RPMI8226 (cell line): Measurements from ENCODE around the gene RFLNA.
A peak's percentile ranks its signal among the peaks of the same experiment; 100 is the strongest.

ENCODE experiments used
- DNase-seq: peaks from one replicate; pipeline ENCODE4 v3.0.0-alpha.2; 2015

RFLNA gene, protein sequence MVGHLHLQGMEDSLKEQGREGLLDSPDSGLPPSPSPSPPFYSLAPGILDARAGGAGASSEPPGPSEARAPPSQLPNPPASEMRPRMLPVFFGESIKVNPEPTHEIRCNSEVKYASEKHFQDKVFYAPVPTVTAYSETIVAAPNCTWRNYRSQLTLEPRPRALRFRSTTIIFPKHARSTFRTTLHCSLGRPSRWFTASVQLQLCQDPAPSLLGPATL

DNA sequence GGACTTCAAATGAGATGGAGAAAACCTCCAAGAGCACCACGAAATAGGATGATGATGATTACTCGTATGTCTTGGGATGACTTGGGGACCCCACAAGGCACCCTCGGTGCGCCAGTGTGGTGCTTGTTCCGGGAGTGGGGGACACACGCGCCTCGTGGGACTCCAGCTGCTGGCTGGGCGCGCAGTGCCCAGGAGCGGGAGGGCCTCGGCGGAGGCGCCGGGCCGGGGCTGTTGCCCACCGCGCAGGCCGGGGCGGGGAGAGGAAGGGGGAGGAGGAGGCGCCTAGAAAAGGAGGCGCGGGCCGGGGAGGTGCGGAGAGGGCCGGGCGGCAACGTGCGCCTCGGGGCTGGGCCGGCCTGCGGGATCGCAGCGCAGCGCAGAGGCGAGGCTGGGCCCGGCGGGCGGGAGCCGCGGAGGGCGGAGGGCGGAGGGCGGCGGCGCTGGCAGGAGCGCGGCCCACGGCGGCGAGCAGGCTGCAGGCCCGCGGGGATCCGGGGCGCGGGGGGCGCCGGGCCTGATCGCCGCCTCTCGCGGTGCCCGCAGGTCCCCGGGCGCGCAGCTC, at the start of gene RFLNA:
RFLNA (plus strand) TSS at position 314 of the 562 bp plus-strand sequence. CDS start 337 bp downstream, outside the sequence.
- no peak for DNase-seq

DNA sequence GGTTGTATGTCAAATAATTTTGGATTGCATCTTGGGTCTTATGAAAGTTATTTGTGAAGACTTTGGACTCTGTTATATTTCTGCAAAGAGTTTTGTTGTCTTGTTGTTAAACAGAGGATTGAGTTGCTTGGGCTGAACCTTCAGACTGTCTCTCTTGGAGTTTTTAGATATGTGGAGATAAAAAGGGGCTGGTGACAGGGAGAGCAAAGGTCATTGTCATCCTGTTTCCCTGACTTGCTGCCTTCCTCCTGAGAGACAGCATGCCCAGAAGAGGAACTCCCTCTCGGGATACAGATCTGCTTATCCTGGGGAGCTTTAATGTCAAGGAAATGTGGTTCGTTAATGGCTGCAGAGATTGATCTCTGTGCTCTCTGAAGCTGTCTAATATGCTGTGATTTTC, 47.6 kb upstream of the RFLNA start:
- DNase-seq, result no peak

DNA sequence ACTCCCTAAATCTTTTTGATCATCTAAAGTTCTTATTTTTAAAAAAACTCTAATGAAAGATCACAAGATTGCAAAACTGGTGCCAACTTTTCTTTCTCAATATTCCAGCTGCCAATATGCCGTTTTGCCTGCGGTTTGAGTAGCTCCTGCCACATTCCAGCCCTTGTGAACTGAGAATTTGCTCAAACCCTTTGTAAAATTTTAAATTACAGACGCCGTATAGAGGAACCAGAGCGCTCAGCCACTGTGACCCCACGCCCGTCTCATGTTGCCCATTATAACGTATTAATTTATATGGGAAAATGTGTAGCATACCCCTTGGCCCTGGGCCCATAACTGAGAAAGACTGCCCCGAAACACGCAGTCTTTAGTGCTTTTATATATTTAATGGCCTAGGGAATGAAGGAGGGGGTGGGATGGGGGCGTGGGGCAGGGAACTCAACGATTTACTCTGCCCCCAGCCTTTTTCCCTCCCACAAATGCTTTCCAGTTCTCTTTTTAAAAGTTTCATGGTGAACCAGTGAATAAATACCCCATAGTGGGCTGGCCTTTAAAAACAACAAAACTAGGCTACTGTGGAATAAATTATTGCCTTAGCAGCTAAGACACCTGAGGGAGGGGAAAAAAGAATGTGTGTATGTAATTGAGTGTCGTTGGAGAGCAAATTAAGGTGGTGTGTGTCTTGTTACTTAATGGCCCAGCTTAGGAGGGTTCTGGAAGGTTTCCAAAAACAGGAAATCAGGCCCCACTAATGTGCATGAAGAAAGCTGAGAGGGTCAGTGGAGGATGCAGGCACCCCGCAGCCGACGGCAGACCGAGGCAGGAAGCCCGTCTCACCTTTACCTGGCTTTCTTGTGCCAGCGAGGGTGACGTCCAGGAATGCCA, 45.7 kb upstream of the RFLNA start:
- DNase-seq, result no peak

DNA sequence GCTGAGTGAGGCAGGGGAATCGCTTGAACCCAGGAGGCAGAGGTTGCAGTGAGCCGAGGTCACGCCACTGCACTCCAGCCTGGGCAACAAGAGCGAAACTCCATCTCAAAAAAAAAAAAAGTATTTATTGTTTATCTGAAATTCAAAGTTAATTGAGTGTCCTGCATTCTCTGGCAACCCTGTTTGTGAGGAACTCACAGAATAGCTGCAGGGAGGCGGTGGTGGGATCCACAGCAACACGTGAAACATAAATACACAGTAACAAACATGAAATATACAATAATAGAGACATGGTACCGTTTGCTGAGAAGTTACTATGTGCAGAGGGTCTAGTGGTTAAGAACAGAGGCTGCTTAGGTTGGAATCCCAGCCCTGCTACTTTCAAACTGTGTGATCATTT, 43.7 kb upstream of the RFLNA start:
- DNase-seq, result no peak

DNA sequence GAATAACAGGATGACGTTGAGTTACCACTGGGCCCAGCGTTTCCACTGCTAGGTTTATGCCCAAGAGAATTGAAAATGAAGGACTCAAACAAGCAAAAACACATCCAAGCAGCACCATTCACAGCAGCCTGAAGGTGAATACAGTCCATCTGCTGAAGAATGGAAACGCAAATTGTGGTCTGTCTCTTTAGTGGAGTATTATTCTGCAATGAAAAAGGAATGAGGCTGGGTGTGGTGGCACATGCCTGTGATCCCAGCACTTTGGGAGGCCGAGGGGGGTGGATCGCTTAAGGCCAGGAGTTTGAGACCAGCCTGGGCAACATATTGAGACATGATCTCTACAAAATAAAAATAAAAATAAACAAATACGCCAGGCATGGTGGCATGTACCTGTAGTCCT, 41.9 kb upstream of the RFLNA start:
- DNase-seq, result no peak

DNA sequence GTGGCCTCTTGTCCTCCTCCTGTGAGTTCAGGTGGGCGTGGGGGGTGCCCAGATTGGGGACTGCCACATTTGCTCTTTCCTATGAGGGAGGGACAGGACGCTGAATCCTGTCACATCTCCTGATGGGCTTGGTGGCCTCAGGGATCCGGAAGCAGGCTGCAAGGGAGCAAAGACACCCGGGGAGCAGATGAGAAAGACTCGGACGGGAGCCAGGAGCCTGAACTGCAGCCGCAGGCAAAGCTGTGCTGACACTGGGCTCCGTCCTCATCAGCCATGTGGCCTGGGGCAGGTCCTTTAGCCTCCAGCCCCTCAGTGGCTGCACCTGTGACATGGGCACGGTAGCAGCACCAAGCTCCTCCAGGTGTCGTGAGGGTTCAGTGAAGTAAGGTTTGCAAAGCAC, 40.8 kb upstream of the RFLNA start:
- peak; percentile 60 for DNase-seq

DNA sequence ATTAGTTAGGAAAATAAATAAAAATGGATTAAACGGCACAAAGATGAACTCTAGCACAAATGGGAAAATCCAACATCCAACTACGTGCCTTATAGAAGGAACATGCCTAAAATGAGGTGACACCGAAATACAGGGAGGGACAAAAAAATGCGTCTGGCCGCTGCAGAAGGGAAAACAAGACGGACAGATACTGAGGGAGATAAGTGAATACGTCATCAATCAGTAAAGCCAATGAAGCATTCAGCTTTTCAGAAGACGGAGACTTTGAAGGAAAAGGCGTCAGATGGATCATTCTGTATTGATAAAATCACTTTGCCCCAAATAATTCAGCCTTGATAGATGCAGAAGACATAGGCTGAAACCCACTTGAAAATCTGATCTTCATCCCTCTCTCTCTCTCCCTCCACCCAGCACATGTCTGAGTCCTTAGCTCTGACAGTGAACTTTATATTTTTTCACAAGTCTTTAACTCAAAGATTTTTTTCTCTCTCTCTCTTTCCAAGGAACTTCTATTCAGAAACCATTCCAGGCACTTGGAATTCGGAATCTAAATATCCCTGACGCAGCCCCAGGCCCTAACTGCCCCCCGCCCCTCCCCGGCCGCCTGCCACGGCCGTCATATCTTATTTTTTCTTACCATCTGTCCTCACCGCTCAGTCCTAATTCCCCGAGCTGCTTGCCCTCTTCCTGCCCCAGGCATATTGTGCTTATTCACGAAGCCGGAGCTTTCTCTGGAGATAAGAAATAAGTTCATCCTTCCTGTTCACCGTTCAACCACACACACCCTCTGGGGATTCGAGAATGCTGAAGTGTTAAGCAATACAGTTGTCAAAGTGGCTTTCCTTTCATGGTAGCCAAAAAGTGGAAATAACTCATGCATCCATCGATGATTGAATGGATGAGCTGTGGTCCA, 35.5 kb upstream of the RFLNA start:
- no peak for DNase-seq

DNA sequence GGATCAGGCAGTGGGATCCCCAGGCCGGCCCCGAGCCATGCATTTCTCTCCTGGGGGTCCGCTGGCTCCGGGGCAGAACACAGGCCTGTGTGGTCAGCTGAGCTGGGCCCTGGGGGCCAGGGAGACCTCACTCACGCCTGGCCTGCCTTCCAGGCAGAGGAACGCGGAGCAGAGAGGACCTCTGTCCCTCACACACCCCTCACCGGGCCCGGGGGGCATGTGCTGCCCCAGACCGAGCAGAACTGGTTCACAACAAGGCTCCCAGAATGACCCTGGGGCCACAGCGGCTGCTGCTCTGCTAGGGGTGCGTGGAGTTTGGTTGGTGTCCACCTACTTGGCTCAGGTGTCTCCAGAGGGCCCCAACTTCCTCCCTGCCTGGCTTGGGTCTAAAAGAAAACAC, 33.0 kb upstream of the RFLNA start:
- DNase-seq, result no peak

DNA sequence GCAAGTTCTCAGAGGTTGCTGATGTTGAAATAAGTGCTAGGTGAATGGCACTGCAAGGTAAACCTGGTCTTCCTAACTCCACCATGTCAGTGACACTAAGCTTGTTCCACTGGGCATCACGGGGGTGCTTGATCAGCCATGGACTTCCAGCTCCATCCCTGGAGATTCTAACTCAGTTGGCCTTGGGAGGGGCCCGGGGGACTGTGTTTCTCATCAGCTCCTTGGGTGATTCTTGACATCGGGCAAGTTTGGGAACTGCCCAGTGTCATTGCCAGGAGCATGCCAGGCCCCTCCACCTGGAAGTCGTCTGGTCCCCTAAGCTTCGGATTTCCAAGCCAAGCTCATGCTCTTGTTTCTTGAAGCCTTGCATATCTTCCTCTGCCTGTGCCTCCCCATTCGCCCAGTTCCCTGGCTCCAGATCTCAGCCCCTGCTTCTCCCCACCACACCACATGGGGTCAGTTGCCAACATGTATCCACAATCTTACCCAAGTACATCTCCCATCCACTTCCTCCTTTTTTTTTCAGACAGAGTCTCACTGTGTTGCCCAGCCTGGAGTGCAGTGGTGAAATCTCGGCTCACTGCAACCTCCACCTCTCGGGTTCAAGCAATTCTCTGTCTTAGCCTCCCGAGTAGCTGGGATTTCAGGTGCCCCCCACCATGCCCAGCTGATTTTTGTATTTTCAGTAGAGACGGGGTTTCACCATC, 30.7 kb upstream of the RFLNA start:
- no peak for DNase-seq

DNA sequence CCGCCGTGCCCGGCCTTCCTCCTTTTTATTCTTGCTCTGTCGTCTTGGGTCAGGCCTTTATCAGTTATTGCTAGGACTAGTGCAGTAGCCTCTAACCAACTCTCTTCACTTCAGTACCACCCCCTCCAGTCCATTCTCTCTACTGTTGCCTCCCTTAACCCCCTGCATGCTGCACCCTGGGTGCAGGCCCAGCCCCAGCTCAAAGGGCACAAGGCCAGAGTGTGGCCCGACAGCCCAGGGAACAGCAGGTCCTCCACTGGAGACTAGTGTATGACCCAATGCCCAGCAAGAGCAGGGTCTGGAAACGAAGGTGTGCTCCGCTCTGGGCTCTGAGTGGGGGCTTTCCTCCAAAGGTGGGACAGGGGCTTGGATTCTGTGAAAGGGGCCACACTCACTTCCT, 30.0 kb upstream of the RFLNA start:
- no peak for DNase-seq

DNA sequence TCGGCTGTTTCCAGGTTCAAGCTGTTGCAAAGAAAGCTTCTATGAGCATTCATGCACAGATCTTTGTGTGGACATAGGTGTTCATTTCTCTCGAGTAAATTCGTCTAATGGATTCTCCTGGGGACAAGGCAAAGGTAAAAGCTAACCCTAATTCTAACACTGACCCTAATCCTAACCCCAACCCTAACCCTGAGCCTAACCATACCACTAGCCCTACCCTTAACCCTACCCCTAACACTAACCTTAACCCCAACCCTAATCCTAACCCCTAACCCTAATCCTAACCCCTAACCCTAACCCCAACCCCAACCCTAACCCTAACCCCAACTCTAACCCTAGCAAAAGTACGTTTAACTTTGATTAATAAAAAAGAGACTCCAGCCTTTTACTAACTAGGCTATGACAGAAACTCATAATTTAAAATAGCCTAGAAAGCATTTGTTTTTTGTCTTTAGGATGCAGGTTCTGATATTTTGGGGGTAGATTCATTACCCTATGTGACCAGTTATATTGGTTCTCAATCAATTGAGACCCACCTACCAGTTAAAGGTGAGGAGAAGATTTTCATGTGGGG, 27.6 kb upstream of the RFLNA start:
- no peak for DNase-seq

DNA sequence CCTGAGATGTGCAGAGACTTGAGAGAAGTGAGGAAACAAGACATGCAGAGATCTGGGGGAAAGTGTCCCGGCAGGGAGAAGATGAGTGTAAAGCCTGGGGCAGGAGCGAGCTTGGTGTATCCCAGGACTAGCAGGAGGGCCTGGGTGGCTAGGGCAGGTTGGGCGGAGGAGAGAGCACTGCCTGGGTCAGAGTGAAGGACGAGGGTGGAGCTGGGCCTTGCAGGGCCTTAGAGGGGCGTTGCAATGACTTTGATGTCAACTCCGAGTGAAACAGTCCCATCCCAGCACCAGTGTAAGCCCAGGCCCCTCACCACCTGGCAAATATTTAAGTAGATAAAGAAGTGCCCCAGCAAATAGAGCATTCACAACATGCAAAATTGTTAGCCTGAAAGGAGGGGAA, 24.2 kb upstream of the RFLNA start:
- no peak for DNase-seq

DNA sequence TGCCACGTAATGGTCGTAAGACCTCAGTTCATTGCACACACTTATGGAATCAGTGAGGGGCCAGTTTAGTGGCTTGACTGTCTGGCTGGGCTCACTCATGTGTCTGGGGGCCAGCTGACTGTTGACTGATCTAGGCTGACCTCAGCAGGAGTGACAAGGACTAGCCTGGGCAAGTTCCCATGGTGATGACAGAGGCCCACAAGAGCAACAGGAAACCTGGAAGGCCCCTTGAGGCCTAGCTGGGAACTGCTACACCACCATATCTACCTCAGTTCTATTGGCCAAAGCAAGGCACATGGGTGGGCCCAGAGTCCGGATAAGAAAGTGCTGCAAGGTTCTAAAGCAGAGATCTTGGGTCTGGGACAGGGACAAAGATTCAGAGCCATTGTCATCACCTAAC, 21.3 kb upstream of the RFLNA start:
- DNase-seq, result peak; percentile 69

DNA sequence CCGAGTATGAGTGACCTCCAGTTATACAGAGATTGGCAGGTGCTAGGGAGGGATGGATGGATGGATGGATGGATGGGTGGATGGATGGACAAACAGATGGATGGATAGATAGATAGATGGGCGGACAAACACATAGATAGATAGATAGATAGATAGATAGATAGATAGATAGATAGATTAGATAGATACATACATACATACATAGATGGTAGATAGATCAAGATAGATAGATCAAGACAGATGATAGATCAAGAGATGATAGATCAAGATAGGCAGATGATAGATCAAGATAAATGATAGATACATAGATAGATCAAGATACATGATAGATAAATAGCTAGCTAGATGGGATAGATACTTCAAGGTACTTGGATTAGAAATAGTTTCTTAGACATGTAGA, 18.6 kb upstream of the RFLNA start:
- DNase-seq, result no peak

DNA sequence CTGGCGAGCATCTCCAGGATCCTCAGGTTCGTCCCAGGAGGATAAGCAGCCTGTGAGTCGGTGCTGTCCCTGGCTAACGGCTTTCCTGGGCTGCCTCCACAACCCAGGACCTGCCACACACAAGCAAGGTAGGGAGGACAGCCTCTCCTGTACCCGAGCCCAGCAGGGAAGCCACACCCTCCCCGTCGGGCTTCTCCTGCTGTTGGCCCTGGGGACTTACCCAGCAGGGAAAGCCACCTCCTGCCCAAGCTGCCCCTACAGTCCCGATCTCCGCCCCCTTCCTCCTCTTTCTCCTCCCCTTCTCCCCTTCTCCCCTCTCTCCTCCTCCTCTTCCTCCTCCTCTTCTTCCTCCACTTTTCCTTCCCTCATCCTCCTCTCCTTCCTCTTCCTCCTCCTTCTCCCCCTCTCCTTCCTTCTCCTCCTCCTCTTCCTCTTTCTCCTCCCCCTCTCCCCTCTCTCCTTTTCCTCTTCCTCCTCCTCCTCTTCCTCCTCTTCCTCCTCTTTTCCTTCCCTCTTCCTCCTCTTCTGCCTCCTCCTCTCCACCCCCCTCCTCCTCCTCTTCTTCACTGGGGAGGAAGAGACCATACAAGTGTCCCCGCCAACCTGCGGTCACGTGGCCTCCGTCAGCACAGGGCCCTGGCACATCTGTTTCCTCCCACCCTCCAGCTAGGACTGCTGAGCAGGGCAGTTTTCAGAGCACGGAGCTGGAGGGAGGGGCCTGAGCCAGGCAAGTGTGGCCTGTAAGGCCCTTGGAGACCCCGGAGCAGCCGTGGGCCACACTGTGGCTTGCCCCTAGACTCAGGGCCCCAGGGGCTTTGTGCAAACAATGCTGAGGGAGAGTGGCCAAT, 17.3 kb upstream of the RFLNA start:
- DNase-seq, result peak; percentile 87

DNA sequence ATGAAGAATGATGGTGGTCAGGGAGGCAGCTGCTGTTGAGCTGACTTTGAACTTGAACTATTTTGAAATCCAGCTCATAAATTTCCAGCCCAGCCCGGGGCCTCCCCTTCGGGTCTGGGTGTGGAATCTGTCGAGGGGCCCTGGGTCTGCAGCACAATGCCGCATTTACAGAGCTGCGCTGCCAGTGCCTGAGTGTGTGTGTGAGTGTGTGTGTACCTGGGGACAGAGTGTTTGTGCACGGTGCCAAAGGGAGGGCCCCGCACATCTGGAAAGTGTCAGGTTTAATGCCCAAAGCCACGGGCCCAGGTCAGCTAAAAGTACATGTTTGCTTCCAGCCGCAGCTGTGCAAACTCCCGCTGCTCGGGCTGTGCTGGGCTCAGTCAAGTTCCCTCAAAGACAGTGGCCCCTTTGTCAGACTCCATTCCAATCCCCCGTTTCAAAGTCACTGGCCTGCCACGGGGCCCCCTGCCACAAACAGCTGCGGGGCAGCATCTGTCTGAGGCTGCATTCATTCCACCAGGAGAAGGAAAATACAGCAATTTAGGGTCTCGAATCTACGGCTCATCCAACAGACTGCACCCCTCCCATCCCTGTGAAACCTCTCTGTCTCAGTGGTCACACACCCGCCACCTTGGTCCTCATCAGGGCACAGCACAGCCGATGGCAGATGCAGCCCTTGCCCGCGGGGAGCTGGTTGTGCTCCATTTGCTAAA, 16.3 kb upstream of the RFLNA start:
- DNase-seq, result no peak

DNA sequence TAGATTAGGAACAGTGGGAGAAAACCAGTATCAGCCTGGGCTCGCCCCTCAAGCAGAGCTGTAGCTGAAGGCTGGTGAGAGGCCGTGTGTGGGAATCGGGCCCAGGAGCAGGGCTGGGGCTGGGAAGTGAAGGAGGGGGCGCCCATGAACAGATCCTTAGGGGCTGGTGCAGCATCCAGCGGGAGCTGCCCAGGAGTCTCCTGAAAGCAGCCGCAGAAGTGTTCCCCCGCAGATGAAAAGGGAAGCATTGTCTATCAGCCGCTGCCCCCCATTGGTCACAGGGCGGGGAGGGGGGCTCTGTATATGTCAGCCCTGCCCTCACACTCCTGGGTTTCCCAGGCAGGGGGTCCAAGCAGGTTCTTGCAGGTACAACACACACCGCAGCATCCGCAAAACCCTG, 15.6 kb upstream of the RFLNA start:
- no peak for DNase-seq

DNA sequence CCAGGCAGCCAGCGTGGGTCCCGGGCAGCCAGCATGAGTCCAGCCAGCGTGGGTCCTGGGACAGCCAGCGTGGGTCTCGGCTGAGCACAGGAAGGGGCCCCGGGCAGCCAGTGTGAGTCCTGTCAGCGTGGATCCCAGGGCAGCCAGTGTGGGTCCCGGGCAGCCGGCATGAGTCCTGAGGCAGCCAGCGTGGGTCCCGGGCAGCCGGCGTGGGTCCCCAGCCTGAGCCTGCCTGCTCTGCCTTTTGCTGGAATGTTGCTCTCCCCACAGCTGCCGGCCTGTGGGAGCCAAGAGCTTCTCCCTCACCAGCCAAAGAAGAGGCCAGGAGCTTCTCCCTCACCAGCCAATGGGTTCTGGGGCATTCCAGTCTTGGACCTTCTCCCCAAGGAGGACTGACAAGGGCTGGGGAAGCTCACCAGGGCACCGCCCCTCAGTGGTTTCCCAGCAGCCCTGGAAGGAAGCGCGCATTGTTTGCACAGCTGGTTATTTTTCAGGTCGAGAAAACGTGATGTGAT, 15.0 kb upstream of the RFLNA start:
- no peak for DNase-seq

DNA sequence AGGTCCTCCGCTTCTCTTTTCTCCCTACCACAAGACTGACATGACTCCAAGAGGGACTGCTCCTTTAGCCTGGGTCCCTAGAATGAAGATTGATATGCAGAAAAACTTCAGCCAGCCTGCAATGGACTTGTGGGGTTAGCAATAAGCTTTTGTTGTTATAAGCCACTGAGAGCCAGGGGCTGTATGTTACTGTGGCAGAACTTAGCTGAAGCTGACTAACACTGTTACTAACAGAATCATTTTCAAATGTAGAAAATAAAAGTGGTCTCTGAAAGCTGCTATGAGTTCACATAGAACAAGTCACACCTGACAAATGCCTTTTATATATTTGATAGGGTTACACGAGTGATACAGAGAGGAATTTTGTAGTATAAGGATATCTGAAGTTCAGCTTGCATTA, 13.6 kb upstream of the RFLNA start:
- no peak for DNase-seq

DNA sequence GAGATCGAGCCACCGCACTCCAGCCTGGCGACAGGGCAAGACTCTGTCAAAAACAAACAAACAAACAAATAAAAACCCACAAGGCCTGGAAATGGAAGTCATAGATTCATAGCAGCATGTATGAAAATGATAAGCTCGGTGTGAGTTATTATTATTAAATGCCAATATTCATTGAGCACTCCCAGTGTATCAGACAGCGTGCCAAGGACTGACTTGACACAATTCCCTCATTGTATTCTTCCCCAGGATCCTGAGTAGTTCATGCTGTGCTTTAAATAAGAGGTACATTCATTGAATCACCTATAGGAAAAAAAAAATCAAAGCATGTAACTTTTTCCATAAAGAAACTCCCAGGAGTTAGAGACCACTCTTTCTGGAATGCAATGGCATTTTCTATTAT, 12.6 kb upstream of the RFLNA start:
- DNase-seq, result no peak
